Transverse colon (tissue), 4 donors: ENCODE results near the gene DNAJC28. TPM values are rescaled to one million over a fixed set of nuclear protein-coding genes. Genes with fewer than 3 reads are reported as not detected.
"Not testable (repeated sequence)": the region's sequence is repeated elsewhere in the genome, so short reads cannot be mapped to it uniquely, and the experiment has no call there.

Experiments
- DNase-seq: peaks from one replicate; pipeline ENCODE4 v3.0.0-alpha.2; 2019
- H3K27ac ChIP-seq, 4 donors: fragments of 200-600 bp; sonication (generic); 2 replicates each; pipeline ENCODE4 v1.5.1; 2016 to 2018; ENCODE audit warnings: inconsistent platforms in 4 of 4
- H3K27me3 ChIP-seq: fragments of 200-600 bp; sonication (generic); 2 replicates; pipeline ENCODE4 v1.5.1; 2017; ENCODE audit warnings: inconsistent platforms
- H3K36me3 ChIP-seq, 4 donors: fragments of 200-600 bp; sonication (generic); 2 replicates each; pipeline ENCODE4 v1.5.1; 2017 to 2019; ENCODE audit warnings: inconsistent platforms in 4 of 4
- H3K4me1 ChIP-seq, 4 donors: fragments of 200-600 bp; sonication (generic); 2 replicates each; pipeline ENCODE4 v1.5.1; 2017 to 2020; ENCODE audit warnings: inconsistent platforms in 4 of 4
- H3K4me3 ChIP-seq, 4 donors: fragments of 200-600 bp; sonication (generic); 1 replicate in 1 of 4; 2 replicates in 3 of 4; pipeline versions ENCODE4 v1.5.1 to v1.6.1; 2017 to 2019; ENCODE audit warnings: inconsistent platforms in 4 of 4
- H3K9me3 ChIP-seq, 2 donors: fragments of 200-600 bp; sonication (generic); 2 replicates each; pipeline ENCODE4 v1.5.1; 2017 to 2019; ENCODE audit warnings: inconsistent platforms in 2 of 2
- EP300 ChIP-seq: sonication (generic); formaldehyde crosslinking; IDR thresholded peaks from one replicate; pipeline ENCODE4 v1.6.1; 2017; ENCODE audit warnings: antibody characterized with exemption, low read depth
- POLR2A ChIP-seq: fragments of 450-650 bp; IDR thresholded peaks from one replicate; pipeline ENCODE4 v1.6.1; 2016; ENCODE audit warnings: antibody characterized with exemption, mild to moderate bottlenecking, moderate library complexity
- POLR2AphosphoS5 ChIP-seq, 3 donors: sonication (generic); formaldehyde crosslinking; IDR thresholded peaks; one replicate each; pipeline ENCODE4 v1.6.1; 2016; ENCODE audit warnings: antibody characterized with exemption in 3 of 3
- WGBS, 2 donors: methylation state at CpG; one replicate each; pipeline ENCODE4 v1.1.5; 2018; ENCODE audit warnings: low coverage in 1 of 2; 5-methylcytosine and 5-hydroxymethylcytosine counted together
- in situ Hi-C, 4 donors: fragments of 200-750 bp; cut with MboI; loops; one replicate each; pipeline versions ENCODE4 v1.15.0 to v1.15.1; 2017; ENCODE audit warnings: low sequenced_read_pairs in 3 of 4, low pct_ligation_motif_present in 1 of 4, low pct_unique_long_range_greater_than_20kb in 1 of 4
- intact Hi-C: fragments of 100-400 bp; cut with DNase I; formaldehyde crosslinking; loops from one replicate; pipeline ENCODE4 v1.15.1; 2023; ENCODE audit warnings: low total_unique reads
- total RNA-seq, 4 donors: library from RNA; depleted of rRNA; stranded (reverse); fragments of >200 nt; gene quantifications; one replicate each; pipeline ENCODE4 v1.1.0, GENCODE V29; 2016
- TF ChIP-seq, protein P1 (sequence below), 5 experiments: fragments of 200-600 bp in 3 of 5; fragments of 450-650 bp in 2 of 5; sonication (generic) in 3 of 5; IDR thresholded peaks; 1 replicate in 2 of 5; 2 replicates in 3 of 5; pipeline ENCODE4 v1.5.1; 2016 to 2017; ENCODE audit warnings: antibody characterized with exemption in 5 of 5, inconsistent platforms in 3 of 5, mild to moderate bottlenecking in 2 of 5, moderate library complexity in 1 of 5

DNAJC28 gene
- total RNA-seq, 4 donors from 2014 or later: 3.0 to 3.7 TPM; not detected in 2

DNA sequence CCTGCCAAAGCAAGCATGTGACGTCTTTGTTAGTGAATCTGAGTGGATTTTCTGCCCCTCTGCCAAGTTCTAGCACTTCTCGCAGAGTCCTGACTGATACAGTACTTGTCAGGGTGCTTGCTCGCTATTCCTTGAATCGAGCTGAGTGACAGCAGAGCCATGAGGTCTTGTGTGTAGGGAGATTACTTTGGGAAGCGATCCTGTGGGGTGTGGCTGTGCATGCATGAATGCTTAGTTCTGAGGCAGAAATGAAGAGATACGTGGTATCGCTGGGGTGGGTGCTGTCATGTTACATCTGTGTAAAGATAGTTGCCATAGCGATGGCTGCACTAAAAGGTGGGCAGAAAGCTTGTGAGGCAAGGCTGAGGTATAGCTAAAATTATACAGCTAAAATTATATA is 19.3 kb upstream of the DNAJC28 start:
- WGBS, 2 donors: 96 to 100% methylated on average over 3 to 8 of the region's 8 CpGs
- DNase-seq: no peak
- in situ Hi-C loops: no loop called here

DNA sequence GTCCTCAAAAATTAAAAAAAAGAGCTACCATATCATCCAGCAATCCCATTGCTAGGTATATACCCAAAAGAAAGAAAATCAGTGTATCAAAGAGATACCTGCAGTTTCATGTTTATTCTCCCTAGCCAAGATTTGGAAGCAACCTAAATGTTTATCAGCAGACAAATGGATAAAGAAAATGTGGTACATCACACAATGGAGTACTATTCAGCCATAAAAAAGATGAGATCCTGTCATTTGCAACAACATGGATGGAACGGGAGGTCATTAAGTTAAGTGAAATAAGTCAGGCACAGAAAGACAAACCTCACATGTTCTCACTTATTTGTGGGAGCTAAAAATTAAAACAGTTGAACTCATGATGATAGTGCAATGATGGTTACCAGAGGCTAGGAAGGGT is 15.5 kb upstream of the DNAJC28 start:
- H3K4me3 ChIP-seq, H3K27ac ChIP-seq, intact Hi-C loops, DNase-seq, H3K4me1 ChIP-seq, in situ Hi-C loops, H3K27me3 ChIP-seq, H3K9me3 ChIP-seq: not testable (repeated sequence)
- 100% methylated on average over 1 of the region's 1 CpG for WGBS, 2 donors
- peaks cover 0 to 29% (median 8%) of the 10 kb centered on the region in 4 donors for H3K36me3 ChIP-seq

More for the DNA sequence above, 19.3 kb upstream of the DNAJC28 start:
- no peaks in the 10 kb centered on the region for H3K4me1 ChIP-seq
- no peak overlapping the region for H3K27ac ChIP-seq
- no peaks in the 10 kb centered on the region for H3K9me3 ChIP-seq
- intact Hi-C loops: no loop called here
- no peak for TF ChIP-seq POLR2A
- no peak for TF ChIP-seq EP300
- TF ChIP-seq, protein P1, sequence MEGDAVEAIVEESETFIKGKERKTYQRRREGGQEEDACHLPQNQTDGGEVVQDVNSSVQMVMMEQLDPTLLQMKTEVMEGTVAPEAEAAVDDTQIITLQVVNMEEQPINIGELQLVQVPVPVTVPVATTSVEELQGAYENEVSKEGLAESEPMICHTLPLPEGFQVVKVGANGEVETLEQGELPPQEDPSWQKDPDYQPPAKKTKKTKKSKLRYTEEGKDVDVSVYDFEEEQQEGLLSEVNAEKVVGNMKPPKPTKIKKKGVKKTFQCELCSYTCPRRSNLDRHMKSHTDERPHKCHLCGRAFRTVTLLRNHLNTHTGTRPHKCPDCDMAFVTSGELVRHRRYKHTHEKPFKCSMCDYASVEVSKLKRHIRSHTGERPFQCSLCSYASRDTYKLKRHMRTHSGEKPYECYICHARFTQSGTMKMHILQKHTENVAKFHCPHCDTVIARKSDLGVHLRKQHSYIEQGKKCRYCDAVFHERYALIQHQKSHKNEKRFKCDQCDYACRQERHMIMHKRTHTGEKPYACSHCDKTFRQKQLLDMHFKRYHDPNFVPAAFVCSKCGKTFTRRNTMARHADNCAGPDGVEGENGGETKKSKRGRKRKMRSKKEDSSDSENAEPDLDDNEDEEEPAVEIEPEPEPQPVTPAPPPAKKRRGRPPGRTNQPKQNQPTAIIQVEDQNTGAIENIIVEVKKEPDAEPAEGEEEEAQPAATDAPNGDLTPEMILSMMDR (IDR thresholded peaks at IDR 0.05): no peak
- no peak for TF ChIP-seq POLR2AphosphoS5 (IDR thresholded peaks at IDR 0.05)
- no peaks in the 10 kb centered on the region for H3K27me3 ChIP-seq
- no peak overlapping the region for H3K4me3 ChIP-seq
- H3K36me3 ChIP-seq: peaks cover 0 to 52% (median 8%) of the 10 kb centered on the region in 4 donors

DNA sequence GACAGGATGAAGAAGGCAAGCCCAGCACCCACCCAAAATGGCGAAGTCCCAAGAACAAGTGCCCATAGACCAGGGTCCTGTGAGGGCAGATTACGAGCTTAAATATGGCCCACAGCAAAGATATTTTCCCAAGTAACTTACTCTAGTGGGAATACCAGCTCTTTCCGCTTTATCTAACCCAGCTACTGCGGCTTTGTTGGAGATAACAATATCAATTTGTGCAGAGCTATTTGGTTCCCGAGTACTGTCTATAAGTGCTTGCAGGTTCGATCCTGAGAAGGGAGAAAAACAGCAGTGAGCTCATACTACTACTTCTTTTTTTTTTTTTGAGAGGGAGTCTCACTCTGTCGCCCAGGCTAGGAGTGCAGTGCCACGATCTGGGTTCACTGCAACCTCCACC is 14.3 kb upstream of the DNAJC28 start:
- Histone ChIP-seq H3K4me1 (no peaks in the 10 kb centered on the region), H3K27ac (no peak overlapping the region), H3K27me3 (no peaks in the 10 kb centered on the region), H3K9me3 (no peaks in the 10 kb centered on the region), H3K36me3 (peaks cover 0 to 18% (median 7%) of the 10 kb centered on the region in 4 donors), H3K4me3 (no peak overlapping the region)
- intact Hi-C loops: no loop called here
- in situ Hi-C loops: no loop called here
- 95 to 96% methylated on average over 7 to 8 of the region's 8 CpGs for WGBS, 2 donors
- no peak for DNase-seq
- TF ChIP-seq POLR2A (no peak), POLR2AphosphoS5 (IDR thresholded peaks at IDR 0.05) (no peak), EP300 (no peak)
- TF ChIP-seq, protein P1 (IDR thresholded peaks at IDR 0.05): no peak

DNA sequence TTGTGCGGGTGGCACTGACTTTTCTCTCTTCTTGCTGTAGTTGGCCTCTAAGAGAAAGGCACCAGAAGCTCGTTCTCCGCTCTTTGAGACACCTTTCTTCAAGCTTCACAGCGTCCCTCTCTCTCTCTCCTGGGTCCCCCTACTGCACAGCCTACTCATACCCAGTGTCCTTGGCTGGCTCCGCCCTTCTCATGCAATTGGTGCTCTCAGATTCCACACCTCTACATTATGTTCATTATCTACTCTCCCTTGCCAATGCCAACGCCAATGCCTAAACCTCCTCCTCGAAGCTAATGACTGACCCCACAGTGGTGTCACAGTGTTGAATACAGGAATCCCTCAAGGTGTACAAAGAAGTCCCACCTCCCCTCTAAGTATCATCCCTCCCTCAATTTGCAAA is 4.8 kb upstream of the DNAJC28 start:
- H3K36me3 ChIP-seq: no peaks in the 10 kb centered on the region
- no peaks in the 10 kb centered on the region for H3K9me3 ChIP-seq
- intact Hi-C loops: no loop called here
- 63 to 83% methylated on average over 2 to 7 of the region's 7 CpGs for WGBS, 2 donors
- no peak overlapping the region for H3K4me3 ChIP-seq
- peaks cover 0 to 7% (median 0%) of the 10 kb centered on the region in 4 donors for H3K4me1 ChIP-seq
- no peak overlapping the region for H3K27ac ChIP-seq
- TF ChIP-seq POLR2A (no peak), POLR2AphosphoS5 (IDR thresholded peaks at IDR 0.05) (no peak), EP300 (no peak)
- TF ChIP-seq, protein P1 (IDR thresholded peaks at IDR 0.05): no peak
- no peak for DNase-seq
- in situ Hi-C loops: no loop called here
- H3K27me3 ChIP-seq: no peaks in the 10 kb centered on the region

DNA sequence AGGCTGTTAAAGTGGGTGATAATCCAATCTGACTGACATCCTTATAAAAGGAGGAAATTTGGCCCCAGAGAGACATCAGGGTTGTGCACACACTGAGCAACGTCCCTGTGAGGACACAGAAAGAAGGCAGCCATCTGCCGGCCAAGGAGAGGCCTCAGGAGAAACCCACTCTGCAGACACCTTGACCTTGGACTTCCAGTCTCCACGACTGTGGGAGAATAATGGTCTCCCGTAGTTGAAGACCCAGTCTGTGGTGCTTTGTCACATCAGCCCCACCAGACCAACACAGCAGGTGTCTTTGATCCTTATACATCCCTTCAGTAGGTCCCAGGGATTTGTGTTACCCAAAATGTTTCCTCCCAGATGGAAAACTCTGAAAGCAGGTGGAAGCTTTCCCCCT is 4.2 kb upstream of the DNAJC28 start:
- in situ Hi-C loops: no loop called here
- Histone ChIP-seq H3K36me3 (no peaks in the 10 kb centered on the region), H3K4me1 (peaks cover 0 to 10% (median 2%) of the 10 kb centered on the region in 4 donors), H3K27ac (no peak overlapping the region), H3K4me3 (no peak overlapping the region), H3K9me3 (no peaks in the 10 kb centered on the region), H3K27me3 (no peaks in the 10 kb centered on the region)
- WGBS, 2 donors: 0 to 47% methylated on average over 1 to 4 of the region's 4 CpGs
- intact Hi-C loops: no loop called here
- DNase-seq: no peak
- TF ChIP-seq, protein P1 (IDR thresholded peaks at IDR 0.05): no peak
- TF ChIP-seq POLR2AphosphoS5 (IDR thresholded peaks at IDR 0.05) (no peak), EP300 (no peak), POLR2A (no peak)
